Common myeloid progenitor, CD34-positive (primary cell): Measurements from ENCODE around the gene OR10G7.
"Not testable (repeated sequence)": the region's sequence is repeated elsewhere in the genome, so short reads cannot be mapped to it uniquely, and the experiment has no call there.

Experiments
- CTCF ChIA-PET: fragments of 350-600 bp; sonication (Branson Sonifier 250); formaldehyde crosslinking; loops from one replicate; lab custom pipeline; 2021; ENCODE audit warnings: antibody characterized with exemption; lab: Charles Lee
- POLR2A ChIA-PET: fragments of 350-600 bp; sonication (Branson Sonifier 250); formaldehyde crosslinking; loops from one replicate; lab custom pipeline; 2021; ENCODE audit warnings: antibody characterized with exemption; lab: Charles Lee
- DNase-seq, 3 donors: peaks; one replicate each; pipeline versions ENCODE4 v3.0.0 to v3.0.0-alpha.2; 2013
- H3K27ac ChIP-seq, 2 experiments: 1 replicate in 1 of 2; 2 replicates in 1 of 2; pipeline ENCODE4 v1.7.0; 2013; ENCODE audit warnings: inconsistent platforms in 2 of 2, low read length in 2 of 2, mild to moderate bottlenecking in 2 of 2, low read depth in 1 of 2, moderate library complexity in 1 of 2; ENCODE audit not compliant: severe bottlenecking in 2 of 2, insufficient read depth in 1 of 2, poor library complexity in 1 of 2
- H3K27me3 ChIP-seq, 5 experiments: replicated peaks in 2 of 5; 1 replicate in 3 of 5; 2 replicates in 2 of 5; pipeline versions ENCODE4 v1.6.1 to v1.7.0; 2013; ENCODE audit warnings: low read length in 4 of 5, mild to moderate bottlenecking in 2 of 5, moderate library complexity in 2 of 5, inconsistent platforms in 1 of 5; ENCODE audit not compliant: insufficient read depth in 5 of 5, control insufficient read depth in 4 of 5
- H3K36me3 ChIP-seq, 4 experiments: 1 replicate in 2 of 4; 2 replicates in 2 of 4; pipeline versions ENCODE4 v1.6.1 to v1.7.0; 2013; ENCODE audit warnings: low read length in 3 of 4, control low read depth in 1 of 4, mild to moderate bottlenecking in 1 of 4; ENCODE audit not compliant: control insufficient read depth in 4 of 4, insufficient read depth in 4 of 4
- H3K4me1 ChIP-seq, 4 experiments: 1 replicate in 3 of 4; 2 replicates in 1 of 4; pipeline versions ENCODE4 v1.6.1 to v1.7.1; 2013; ENCODE audit warnings: low read length in 3 of 4, mild to moderate bottlenecking in 3 of 4, control low read depth in 1 of 4, inconsistent platforms in 1 of 4, moderate library complexity in 1 of 4; ENCODE audit not compliant: control insufficient read depth in 4 of 4, insufficient read depth in 4 of 4; ENCODE audit errors: control extremely low read depth in 1 of 4
- H3K4me3 ChIP-seq, 7 experiments: 1 replicate in 4 of 7; 2 replicates in 3 of 7; pipeline versions ENCODE4 v1.5.1 to v1.7.0; 2013; ENCODE audit warnings: mild to moderate bottlenecking in 7 of 7, low read length in 6 of 7, moderate library complexity in 6 of 7, inconsistent platforms in 2 of 7, low read depth in 2 of 7, control low read depth in 1 of 7; ENCODE audit not compliant: insufficient read depth in 4 of 7, control insufficient read depth in 1 of 7; ENCODE audit errors: extremely low read depth in 1 of 7
- H3K9me3 ChIP-seq, 5 experiments: 1 replicate in 4 of 5; 2 replicates in 1 of 5; pipeline versions ENCODE4 v1.6.1 to v1.7.1; 2013; ENCODE audit warnings: low read length in 4 of 5, mild to moderate bottlenecking in 2 of 5, inconsistent platforms in 1 of 5, low read depth in 1 of 5, moderate library complexity in 1 of 5; ENCODE audit not compliant: control insufficient read depth in 4 of 5, insufficient read depth in 2 of 5; ENCODE audit errors: control extremely low read depth in 1 of 5
- WGBS: methylation state at CpG from one replicate; pipeline ENCODE4 v1.1.5; 2013; ENCODE audit not compliant: insufficient coverage; 5-methylcytosine and 5-hydroxymethylcytosine counted together

Gene OR10G7

GRCh38 chr11:124050748-124051147 lies 9.6 kb upstream of the OR10G7 start:
- no peaks in the 10 kb centered on the region for H3K36me3 ChIP-seq
- no peak for DNase-seq
- H3K27me3 ChIP-seq = no peaks in the 10 kb centered on the region
- ChIA-PET POLR2A (no interaction called here), CTCF (no interaction called here)
- no peak overlapping the region for H3K27ac ChIP-seq
- H3K9me3 ChIP-seq = no peaks in the 10 kb centered on the region
- H3K4me1 ChIP-seq = peaks cover 0 to 5% (median 0%) of the 10 kb centered on the region in 4 experiments
- H3K4me3 ChIP-seq = no peak overlapping the region
- no CpG with 5 or more reads among the region's 1 CpG for WGBS

- H3K36me3 ChIP-seq = no peaks in the 10 kb centered on the region
- peaks cover 0 to 2% (median 0%) of the 10 kb centered on the region in 5 experiments for H3K27me3 ChIP-seq
- H3K27ac ChIP-seq = no peak overlapping the region
- H3K4me3 ChIP-seq = no peak overlapping the region
- CTCF ChIA-PET = no interaction called here
- no peaks in the 10 kb centered on the region for H3K9me3 ChIP-seq
- DNase-seq = no peak
- no peaks in the 10 kb centered on the region for H3K4me1 ChIP-seq
- POLR2A ChIA-PET = interaction anchor here (0.6 kb wide), 1 partner anchor 12 kb away, joined by 5 read pairs; no protein-coding TSS in a partner anchor
- WGBS = no CpG with 5 or more reads among the region's 4 CpGs
Measured at GRCh38 chr11:124043420-124043819, 2.3 kb upstream of the OR10G7 start.

- Histone ChIP-seq H3K36me3 (no peaks in the 10 kb centered on the region), H3K27me3 (peaks cover 0 to 2% (median 0%) of the 10 kb centered on the region in 5 experiments), H3K4me3 (no peak overlapping the region), H3K27ac (no peak overlapping the region), H3K4me1 (no peaks in the 10 kb centered on the region), H3K9me3 (no peaks in the 10 kb centered on the region)
- no peak for DNase-seq
- ChIA-PET CTCF (no interaction called here), POLR2A (interaction anchor here (0.5 kb wide), 1 partner anchor 450 kb away, joined by 3 read pairs; no protein-coding TSS in a partner anchor)
- WGBS = 94% methylated on average over 7 of the region's 9 CpGs
Measured at GRCh38 chr11:124039557-124039956, 1.6 kb downstream of the OR10G7 start.

GRCh38 chr11:124036666-124037065 lies 4.5 kb downstream of the OR10G7 start:
- no peak for DNase-seq
- H3K27me3 ChIP-seq = peaks cover 0 to 2% (median 0%) of the 10 kb centered on the region in 5 experiments
- CTCF ChIA-PET = no interaction called here
- H3K9me3 ChIP-seq = no peaks in the 10 kb centered on the region
- H3K4me3 ChIP-seq = no peak overlapping the region
- no peaks in the 10 kb centered on the region for H3K4me1 ChIP-seq
- WGBS = 100% methylated on average over 1 of the region's 1 CpG
- no peaks in the 10 kb centered on the region for H3K36me3 ChIP-seq
- no peak overlapping the region for H3K27ac ChIP-seq
- POLR2A ChIA-PET = no interaction called here

GRCh38 chr11:124026498-124026897 lies 14.6 kb downstream of the OR10G7 start, which contains the start of gene OR10G8:
Gene OR10G8, plus strand, starts transcription at chr11:124026798. Its CDS starts 2,825 bp downstream, at chr11:124029623.
- Histone ChIP-seq H3K4me3 (no peak within 1 kb of the TSS), H3K9me3 (no peaks in the 10 kb centered on the region), H3K27ac (no peak within 1 kb of the TSS), H3K36me3 (no peaks in the 10 kb centered on the region), H3K27me3 (peaks cover 0 to 3% (median 0%) of the 10 kb centered on the region in 5 experiments), H3K4me1 (no peaks in the 10 kb centered on the region)
- 100% methylated on average over 1 of the region's 2 CpGs for WGBS
- POLR2A ChIA-PET = no interaction called here
- CTCF ChIA-PET = no interaction called here
- DNase-seq = no peak

GRCh38 chr11:124015837-124016236 lies 25.3 kb downstream of the OR10G7 start:
- H3K36me3 ChIP-seq, H3K4me1 ChIP-seq, POLR2A ChIA-PET, H3K4me3 ChIP-seq, H3K27ac ChIP-seq, CTCF ChIA-PET, H3K27me3 ChIP-seq, H3K9me3 ChIP-seq, DNase-seq: not testable (repeated sequence)
- WGBS = 90% methylated on average over 2 of the region's 9 CpGs

GRCh38 chr11:124012697-124013096 lies 28.4 kb downstream of the OR10G7 start, which contains the start of gene OR10G4:
Gene OR10G4, plus strand, starts transcription at chr11:124012997. Its CDS starts 2,578 bp downstream, at chr11:124015575.
- H3K36me3 ChIP-seq = no peaks in the 10 kb centered on the region
- H3K4me3 ChIP-seq = no peak within 1 kb of the TSS
- no peaks in the 10 kb centered on the region for H3K4me1 ChIP-seq
- H3K9me3 ChIP-seq = no peaks in the 10 kb centered on the region
- no peak within 1 kb of the TSS for H3K27ac ChIP-seq
- no peak for DNase-seq
- ChIA-PET CTCF (no interaction called here), POLR2A (no interaction called here)
- 100% methylated on average over 2 of the region's 2 CpGs for WGBS
- no peaks in the 10 kb centered on the region for H3K27me3 ChIP-seq
